HUES6 (cell line): ENCODE measurements around the gene RPS6KB2.

Source experiments
- H3K27ac ChIP-seq: 2 replicates; pipeline ENCODE4 v1.7.0; 2013; ENCODE audit warnings: low read depth, mild to moderate bottlenecking, low read length, inconsistent platforms
- H3K27me3 ChIP-seq: 2 replicates; pipeline ENCODE4 v1.6.1; 2013; ENCODE audit warnings: low read length; ENCODE audit not compliant: control insufficient read depth, insufficient read depth
- H3K36me3 ChIP-seq: 2 replicates; pipeline ENCODE4 v1.6.1; 2013; ENCODE audit warnings: low read length; ENCODE audit not compliant: control insufficient read depth, insufficient read depth
- H3K4me1 ChIP-seq: 2 replicates; pipeline ENCODE4 v1.6.1; 2013; ENCODE audit warnings: low read length; ENCODE audit not compliant: control insufficient read depth, insufficient read depth
- H3K4me3 ChIP-seq: 2 replicates; pipeline ENCODE4 v1.5.1; 2013; ENCODE audit warnings: low read depth, low read length
- H3K9ac ChIP-seq: one replicate; pipeline ENCODE4 v1.6.1; 2013; ENCODE audit warnings: mild to moderate bottlenecking, low read length
- H3K9me3 ChIP-seq: 2 replicates; pipeline ENCODE4 v1.6.1; 2013; ENCODE audit warnings: low read depth, low read length; ENCODE audit not compliant: control insufficient read depth, insufficient read depth

The RPS6KB2 gene

GRCh38 chr11:67434395-67434881 lies 6.1 kb downstream of the RPS6KB2 start:
- Histone ChIP-seq H3K9me3 (no peaks in the 10 kb centered on the region), H3K27me3 (no peaks in the 10 kb centered on the region), H3K36me3 (peaks cover 75% of the 10 kb centered on the region), H3K4me3 (no peak overlapping the region), H3K27ac (no peak overlapping the region), H3K9ac (no peak overlapping the region), H3K4me1 (peaks cover 25% of the 10 kb centered on the region)

- H3K36me3 ChIP-seq: peaks cover 72% of the 10 kb centered on the region
Measured at GRCh38 chr11:67435031-67435726, 6.9 kb downstream of the RPS6KB2 start.

GRCh38 chr11:67435727-67436458 lies 7.6 kb downstream of the RPS6KB2 start:
- H3K27me3 ChIP-seq: no peaks in the 10 kb centered on the region
- peaks cover 25% of the 10 kb centered on the region for H3K4me1 ChIP-seq
- H3K4me3 ChIP-seq: no peak overlapping the region
- peak overlapping the region; percentile 88 for H3K27ac ChIP-seq
- no peaks in the 10 kb centered on the region for H3K9me3 ChIP-seq
- peaks cover 74% of the 10 kb centered on the region for H3K36me3 ChIP-seq
- H3K9ac ChIP-seq: peak overlapping the region; percentile 77

More at GRCh38 chr11:67435031-67435726, 6.9 kb downstream of the RPS6KB2 start:
- H3K4me3 ChIP-seq: no peak overlapping the region
- no peaks in the 10 kb centered on the region for H3K9me3 ChIP-seq
- no peaks in the 10 kb centered on the region for H3K27me3 ChIP-seq
- peak overlapping the region; percentile 47 for H3K9ac ChIP-seq
- peak overlapping the region; percentile 88 for H3K27ac ChIP-seq
- peaks cover 25% of the 10 kb centered on the region for H3K4me1 ChIP-seq

- peaks cover 76% of the 10 kb centered on the region for H3K36me3 ChIP-seq
- H3K9me3 ChIP-seq: no peaks in the 10 kb centered on the region
- peak overlapping the region; percentile 77 for H3K9ac ChIP-seq
- H3K27me3 ChIP-seq: no peaks in the 10 kb centered on the region
- peak overlapping the region; percentile 88 for H3K27ac ChIP-seq
- 0 out of 2 replicates have a peak overlapping the region, but pooled peaks have one; percentile 4 for H3K4me3 ChIP-seq
- peaks cover 25% of the 10 kb centered on the region for H3K4me1 ChIP-seq
Measured at GRCh38 chr11:67436459-67437081, 8.3 kb downstream of the RPS6KB2 start.

GRCh38 chr11:67437082-67437808 lies 9.0 kb downstream of the RPS6KB2 start, which contains the start of gene PTPRCAP:
Gene PTPRCAP, minus strand, starts transcription at chr11:67437682. Its CDS starts 63 bp downstream, at chr11:67437619.
- H3K4me1 ChIP-seq: peaks cover 25% of the 10 kb centered on the region
- H3K36me3 ChIP-seq: peaks cover 75% of the 10 kb centered on the region
- H3K9ac ChIP-seq: peak within 1 kb of the TSS; percentile 70
- H3K4me3 ChIP-seq: 0 out of 2 replicates have a peak within 1 kb of the TSS, but pooled peaks have one; percentile 4
- H3K27ac ChIP-seq: peak within 1 kb of the TSS; percentile 88
- H3K9me3 ChIP-seq: no peaks in the 10 kb centered on the region
- no peaks in the 10 kb centered on the region for H3K27me3 ChIP-seq

GRCh38 chr11:67437809-67438157 lies 9.5 kb downstream of the RPS6KB2 start:
- peaks cover 25% of the 10 kb centered on the region for H3K4me1 ChIP-seq
- peak overlapping the region; percentile 70 for H3K9ac ChIP-seq
- H3K27ac ChIP-seq: peak overlapping the region; percentile 88
- H3K4me3 ChIP-seq: no peak overlapping the region
- H3K27me3 ChIP-seq: no peaks in the 10 kb centered on the region
- H3K36me3 ChIP-seq: peaks cover 70% of the 10 kb centered on the region
- no peaks in the 10 kb centered on the region for H3K9me3 ChIP-seq

- Histone ChIP-seq H3K4me1 (peaks cover 25% of the 10 kb centered on the region), H3K9ac (peak overlapping the region; percentile 70), H3K36me3 (peaks cover 64% of the 10 kb centered on the region), H3K27ac (no peak overlapping the region), H3K4me3 (no peak overlapping the region), H3K27me3 (no peaks in the 10 kb centered on the region), H3K9me3 (no peaks in the 10 kb centered on the region)
Measured at GRCh38 chr11:67438158-67438902, 10.0 kb downstream of the RPS6KB2 start.

- H3K4me1 ChIP-seq: peaks cover 25% of the 10 kb centered on the region
- no peak overlapping the region for H3K9ac ChIP-seq
Measured at GRCh38 chr11:67439321-67440228, 11.3 kb downstream of the RPS6KB2 start.

GRCh38 chr11:67440229-67441097 lies 12.2 kb downstream of the RPS6KB2 start:
- H3K9ac ChIP-seq: no peak overlapping the region
- H3K9me3 ChIP-seq: no peaks in the 10 kb centered on the region
- no peaks in the 10 kb centered on the region for H3K27me3 ChIP-seq
- peaks cover 21% of the 10 kb centered on the region for H3K4me1 ChIP-seq
- peaks cover 44% of the 10 kb centered on the region for H3K36me3 ChIP-seq
- H3K4me3 ChIP-seq: no peak overlapping the region
- no peak overlapping the region for H3K27ac ChIP-seq

More at GRCh38 chr11:67439321-67440228, 11.3 kb downstream of the RPS6KB2 start:
- Histone ChIP-seq H3K36me3 (peaks cover 52% of the 10 kb centered on the region), H3K27me3 (no peaks in the 10 kb centered on the region), H3K9me3 (no peaks in the 10 kb centered on the region), H3K4me3 (no peak overlapping the region), H3K27ac (no peak overlapping the region)
